ENCODE measurements around the gene VASH1. TPM values are rescaled to one million over a fixed set of nuclear protein-coding genes. Genes with fewer than 3 reads are reported as not detected.

VASH1 gene
- total RNA-seq, 1 experiment from 2014 or later, result 1.4 TPM

DNA sequence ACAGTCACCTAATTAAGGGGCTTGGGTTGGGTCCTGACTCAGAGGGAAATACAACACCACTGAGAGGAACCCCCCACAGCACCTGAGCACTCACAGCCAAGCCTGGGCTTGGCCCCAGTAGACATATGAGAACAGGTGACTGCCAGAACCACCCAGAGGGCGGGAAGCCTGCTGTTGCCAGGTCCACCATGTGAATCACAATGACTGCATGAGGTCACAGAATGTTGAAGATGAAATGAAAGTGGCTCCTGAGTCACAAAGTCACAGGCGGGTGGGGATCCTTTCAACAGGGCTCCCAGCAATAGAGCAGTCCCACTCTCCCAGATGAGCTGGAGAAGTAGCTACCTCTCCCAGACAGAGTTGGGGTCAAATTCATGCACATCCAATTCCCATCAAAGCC lies 64.9 kb downstream of the VASH1 start, which contains the start of gene LRRC74A:
TSS of gene LRRC74A (plus strand) at position 287 of the 400 bp plus-strand sequence. CDS start 290 bp downstream, outside the sequence.
- Mint-ChIP-seq H3K4me3 (ENCODE audit: low read depth, unreplicated experiment) (no peak within 1 kb of the TSS), H3K27ac (ENCODE audit: unreplicated experiment) (no peak within 1 kb of the TSS), H3K4me1 (ENCODE audit: low read depth, unreplicated experiment) (peaks cover 8% of the 10 kb centered on the region), H3K36me3 (ENCODE audit: insufficient read depth, unreplicated experiment) (no peaks in the 10 kb centered on the region), H3K9me3 (ENCODE audit: low read depth, unreplicated experiment) (no peaks in the 10 kb centered on the region), H3K27me3 (ENCODE audit: unreplicated experiment) (peaks cover 48% of the 10 kb centered on the region)
- DNase-seq, result no peak
- TF ChIP-seq, protein P1, sequence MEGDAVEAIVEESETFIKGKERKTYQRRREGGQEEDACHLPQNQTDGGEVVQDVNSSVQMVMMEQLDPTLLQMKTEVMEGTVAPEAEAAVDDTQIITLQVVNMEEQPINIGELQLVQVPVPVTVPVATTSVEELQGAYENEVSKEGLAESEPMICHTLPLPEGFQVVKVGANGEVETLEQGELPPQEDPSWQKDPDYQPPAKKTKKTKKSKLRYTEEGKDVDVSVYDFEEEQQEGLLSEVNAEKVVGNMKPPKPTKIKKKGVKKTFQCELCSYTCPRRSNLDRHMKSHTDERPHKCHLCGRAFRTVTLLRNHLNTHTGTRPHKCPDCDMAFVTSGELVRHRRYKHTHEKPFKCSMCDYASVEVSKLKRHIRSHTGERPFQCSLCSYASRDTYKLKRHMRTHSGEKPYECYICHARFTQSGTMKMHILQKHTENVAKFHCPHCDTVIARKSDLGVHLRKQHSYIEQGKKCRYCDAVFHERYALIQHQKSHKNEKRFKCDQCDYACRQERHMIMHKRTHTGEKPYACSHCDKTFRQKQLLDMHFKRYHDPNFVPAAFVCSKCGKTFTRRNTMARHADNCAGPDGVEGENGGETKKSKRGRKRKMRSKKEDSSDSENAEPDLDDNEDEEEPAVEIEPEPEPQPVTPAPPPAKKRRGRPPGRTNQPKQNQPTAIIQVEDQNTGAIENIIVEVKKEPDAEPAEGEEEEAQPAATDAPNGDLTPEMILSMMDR (IDR thresholded peaks at IDR 0.05; ENCODE audit: unreplicated experiment), result no peak
- BruUV-seq (replicated peaks), result no TSS peak
- CTCF ChIA-PET, result no interaction called here
- intact Hi-C loops (cut with micrococcal nuclease; ENCODE audit: unreplicated experiment), result no loop called here

DNA sequence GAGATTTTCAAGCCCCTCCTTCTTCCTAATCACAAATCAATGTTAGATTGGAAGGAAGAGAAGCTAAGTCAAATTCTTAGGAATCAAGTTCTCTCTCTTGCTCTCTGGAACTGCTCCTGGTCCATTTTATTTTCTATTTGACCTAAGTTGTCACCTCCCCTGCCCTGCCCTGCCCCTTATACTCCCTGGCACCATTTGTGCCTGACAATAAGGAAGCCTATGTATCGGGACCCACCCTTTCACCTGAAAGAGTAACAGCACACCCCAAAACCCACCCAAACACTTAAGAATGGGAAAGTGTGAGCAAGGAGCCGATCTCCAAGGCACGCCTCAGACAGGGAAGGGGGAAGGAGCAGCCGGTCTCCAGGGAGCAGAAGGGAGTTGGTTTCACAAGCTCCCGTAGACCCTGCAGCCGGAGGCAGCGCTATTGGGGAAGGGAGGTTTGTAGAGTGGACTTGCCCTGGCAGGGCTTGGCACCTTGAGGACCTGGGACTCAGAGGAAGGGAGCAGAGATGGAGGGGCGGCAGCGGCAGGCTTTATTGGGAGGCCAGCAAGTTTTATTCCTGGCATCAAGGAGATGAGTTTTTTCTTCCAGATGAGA lies 66.5 kb downstream of the VASH1 start:
- Mint-ChIP-seq H3K9me3 (ENCODE audit: low read depth, unreplicated experiment) (no peaks in the 10 kb centered on the region), H3K36me3 (ENCODE audit: insufficient read depth, unreplicated experiment) (no peaks in the 10 kb centered on the region), H3K4me3 (ENCODE audit: low read depth, unreplicated experiment) (peak overlapping the region; percentile 14), H3K27ac (ENCODE audit: unreplicated experiment) (no peak overlapping the region), H3K4me1 (ENCODE audit: low read depth, unreplicated experiment) (peaks cover 8% of the 10 kb centered on the region), H3K27me3 (ENCODE audit: unreplicated experiment) (peaks cover 48% of the 10 kb centered on the region)
- intact Hi-C loops (cut with micrococcal nuclease; ENCODE audit: unreplicated experiment), result no loop called here
- TF ChIP-seq, protein P1 (IDR thresholded peaks at IDR 0.05; ENCODE audit: unreplicated experiment), result no peak
- CTCF ChIA-PET, result interaction anchor here (0.5 kb wide), 1 partner anchor 1061 kb away, joined by 3 read pairs; no protein-coding TSS in a partner anchor
- no TSS peak for BruUV-seq (replicated peaks)
- no peak for DNase-seq

DNA sequence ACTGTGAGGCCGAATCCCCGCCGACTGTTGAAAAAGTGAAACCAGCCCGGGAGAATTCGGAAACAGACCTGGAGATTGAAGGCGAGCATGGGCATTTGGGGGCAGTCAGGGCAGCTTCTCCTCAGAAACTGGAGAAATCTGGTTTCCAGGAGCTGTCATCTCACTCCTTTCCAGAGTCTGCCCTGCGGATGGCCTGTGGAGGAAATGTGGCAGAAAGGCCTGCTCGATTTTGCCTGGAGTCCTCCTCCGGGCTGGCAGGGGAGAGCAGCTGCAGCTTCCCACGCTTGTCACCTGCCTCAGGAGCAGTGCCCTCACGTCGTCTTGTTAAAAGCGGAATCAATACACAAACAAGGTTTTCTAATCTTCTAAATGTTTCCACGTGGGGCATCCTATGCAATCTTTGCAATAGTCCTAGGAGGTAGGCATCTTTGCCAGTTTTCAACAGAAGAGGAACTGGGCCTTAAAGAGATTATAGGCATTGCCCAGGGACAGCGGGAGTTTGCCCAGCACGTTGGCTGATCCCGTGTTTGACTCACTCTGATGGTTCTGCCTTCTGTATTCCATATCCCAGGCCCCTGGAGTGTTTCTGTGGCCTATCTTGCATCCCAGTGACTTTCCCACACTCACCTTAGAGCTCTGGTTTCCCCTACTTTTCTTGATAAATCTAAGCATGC lies 67.2 kb downstream of the VASH1 start:
- Mint-ChIP-seq H3K4me3 (ENCODE audit: low read depth, unreplicated experiment) (no peak overlapping the region), H3K36me3 (ENCODE audit: insufficient read depth, unreplicated experiment) (no peaks in the 10 kb centered on the region), H3K4me1 (ENCODE audit: low read depth, unreplicated experiment) (peaks cover 8% of the 10 kb centered on the region), H3K27ac (ENCODE audit: unreplicated experiment) (no peak overlapping the region), H3K9me3 (ENCODE audit: low read depth, unreplicated experiment) (no peaks in the 10 kb centered on the region), H3K27me3 (ENCODE audit: unreplicated experiment) (peaks cover 48% of the 10 kb centered on the region)
- intact Hi-C loops (cut with micrococcal nuclease; ENCODE audit: unreplicated experiment), result no loop called here
- TF ChIP-seq, protein P1 (IDR thresholded peaks at IDR 0.05; ENCODE audit: unreplicated experiment), result no peak
- no TSS peak for BruUV-seq (replicated peaks)
- DNase-seq, result no peak
- CTCF ChIA-PET, result interaction anchor here (0.5 kb wide), 1 partner anchor 1062 kb away, joined by 3 read pairs; no protein-coding TSS in a partner anchor

DNA sequence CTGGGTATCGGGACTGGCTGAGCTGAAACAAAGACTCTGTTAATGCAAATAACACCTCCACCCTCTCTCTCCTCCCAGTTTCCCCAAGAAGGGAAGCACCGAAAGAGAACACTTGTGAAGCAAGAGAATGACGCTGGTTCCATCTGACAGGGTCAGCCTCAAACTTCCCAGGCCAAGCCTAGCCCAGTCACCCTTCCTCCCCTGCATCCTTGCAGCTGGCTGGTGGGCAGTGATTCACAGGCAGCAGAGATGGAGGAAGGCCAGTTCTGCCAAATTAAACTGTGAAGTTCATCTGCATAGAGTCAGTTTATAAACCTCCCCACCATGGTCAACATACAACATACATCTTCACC lies 67.7 kb downstream of the VASH1 start:
- intact Hi-C loops (cut with micrococcal nuclease; ENCODE audit: unreplicated experiment), result no loop called here
- Mint-ChIP-seq H3K27me3 (ENCODE audit: unreplicated experiment) (peaks cover 48% of the 10 kb centered on the region), H3K27ac (ENCODE audit: unreplicated experiment) (no peak overlapping the region), H3K4me3 (ENCODE audit: low read depth, unreplicated experiment) (no peak overlapping the region), H3K36me3 (ENCODE audit: insufficient read depth, unreplicated experiment) (no peaks in the 10 kb centered on the region), H3K4me1 (ENCODE audit: low read depth, unreplicated experiment) (peaks cover 10% of the 10 kb centered on the region), H3K9me3 (ENCODE audit: low read depth, unreplicated experiment) (no peaks in the 10 kb centered on the region)
- DNase-seq, result no peak
- no TSS peak for BruUV-seq (replicated peaks)
- CTCF ChIA-PET, result no interaction called here
- TF ChIP-seq, protein P1 (IDR thresholded peaks at IDR 0.05; ENCODE audit: unreplicated experiment), result no peak
